Body of pancreas (tissue), 4 donors: ENCODE measurements around the gene RPS6KA3. TPM values are rescaled to one million over a fixed set of nuclear protein-coding genes. Genes with fewer than 3 reads are reported as not detected.

Source experiments
- ATAC-seq: fragments of 150-250 bp; one replicate; pipeline ENCODE4 v1.9.1; 2016
- DNase-seq, 4 donors: peaks; one replicate each; pipeline ENCODE4 v3.0.0-alpha.2; 2019
- H3K27ac ChIP-seq, 4 donors: fragments of 200-600 bp; sonication (generic); 1 replicate in 3 of 4; 2 replicates in 1 of 4; pipeline versions ENCODE4 v1.5.1 to v1.6.1; 2016 to 2019; ENCODE audit warnings: mild to moderate bottlenecking in 1 of 4, mixed read lengths in 1 of 4, moderate library complexity in 1 of 4
- H3K27me3 ChIP-seq, 2 donors: fragments of 200-600 bp; sonication (generic); one replicate each; pipeline ENCODE4 v1.6.0; 2016; ENCODE audit warnings: mild to moderate bottlenecking in 1 of 2
- H3K36me3 ChIP-seq, 2 donors: fragments of 200-600 bp; sonication (generic); replicated peaks in 1 of 2; 2 replicates each; pipeline ENCODE4 v1.5.1; 2016; ENCODE audit warnings: low read depth in 2 of 2; ENCODE audit not compliant: insufficient read depth in 1 of 2
- H3K4me1 ChIP-seq: fragments of 200-600 bp; sonication (generic); one replicate; pipeline ENCODE4 v1.6.0; 2016
- H3K4me3 ChIP-seq, 2 donors: fragments of 200-600 bp; sonication (generic); 1 replicate in 1 of 2; 2 replicates in 1 of 2; pipeline ENCODE4 v1.5.1; 2016 to 2019
- H3K9me3 ChIP-seq, 3 donors: fragments of 200-600 bp; sonication (generic); 1 replicate in 2 of 3; 2 replicates in 1 of 3; pipeline ENCODE4 v1.5.1; 2016
- POLR2A ChIP-seq, 3 donors: fragments of 450-650 bp; IDR thresholded peaks; one replicate each; pipeline ENCODE4 v1.6.1; 2016; ENCODE audit warnings: antibody characterized with exemption in 3 of 3, mild to moderate bottlenecking in 2 of 3
- WGBS, 2 donors: methylation state at CpG; one replicate each; pipeline ENCODE4 v1.1.5; 2017; 5-methylcytosine and 5-hydroxymethylcytosine counted together
- intact Hi-C: fragments of 100-400 bp; cut with DNase I; formaldehyde crosslinking; loops from one replicate; pipeline ENCODE4 v1.15.1; 2023
- total RNA-seq, 2 donors: library from RNA; depleted of rRNA; stranded (reverse); fragments of >200 nt; gene quantifications; one replicate each; pipeline ENCODE4 v1.1.0, GENCODE V29; 2016
- TF ChIP-seq, protein P1 (sequence below), 7 experiments: fragments of 450-650 bp in 4 of 7; fragments of 200-600 bp in 3 of 7; sonication (generic) in 3 of 7; IDR thresholded peaks; one replicate each; pipeline ENCODE4 v1.5.1; 2016 to 2019; ENCODE audit warnings: antibody characterized with exemption in 7 of 7

Gene RPS6KA3
- total RNA-seq, 2 donors from 2014 or later = 16.2 to 27.5 TPM

DNA sequence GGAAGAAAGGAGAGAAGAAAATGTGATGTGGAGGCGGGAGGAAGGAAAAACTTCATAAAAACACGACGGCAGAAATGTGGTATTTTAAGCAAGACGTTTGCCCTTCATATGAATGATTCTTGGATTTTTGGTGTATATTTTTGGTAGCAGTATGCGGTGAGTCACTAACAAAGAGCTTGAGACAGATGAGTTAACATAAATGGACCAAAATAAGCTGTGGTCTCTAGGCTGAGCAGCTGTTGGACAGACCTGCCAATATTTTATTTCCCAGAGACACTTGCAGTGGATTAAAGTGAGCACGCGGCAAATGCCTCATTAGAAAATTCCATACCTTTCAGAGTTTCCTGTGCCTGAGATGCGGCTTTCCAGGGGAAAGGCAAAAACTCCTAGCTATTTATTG lies 43.1 kb upstream of the RPS6KA3 start:
- TF ChIP-seq POLR2A (IDR thresholded peaks at IDR 0.05) = no peak
- TF ChIP-seq, protein P1, sequence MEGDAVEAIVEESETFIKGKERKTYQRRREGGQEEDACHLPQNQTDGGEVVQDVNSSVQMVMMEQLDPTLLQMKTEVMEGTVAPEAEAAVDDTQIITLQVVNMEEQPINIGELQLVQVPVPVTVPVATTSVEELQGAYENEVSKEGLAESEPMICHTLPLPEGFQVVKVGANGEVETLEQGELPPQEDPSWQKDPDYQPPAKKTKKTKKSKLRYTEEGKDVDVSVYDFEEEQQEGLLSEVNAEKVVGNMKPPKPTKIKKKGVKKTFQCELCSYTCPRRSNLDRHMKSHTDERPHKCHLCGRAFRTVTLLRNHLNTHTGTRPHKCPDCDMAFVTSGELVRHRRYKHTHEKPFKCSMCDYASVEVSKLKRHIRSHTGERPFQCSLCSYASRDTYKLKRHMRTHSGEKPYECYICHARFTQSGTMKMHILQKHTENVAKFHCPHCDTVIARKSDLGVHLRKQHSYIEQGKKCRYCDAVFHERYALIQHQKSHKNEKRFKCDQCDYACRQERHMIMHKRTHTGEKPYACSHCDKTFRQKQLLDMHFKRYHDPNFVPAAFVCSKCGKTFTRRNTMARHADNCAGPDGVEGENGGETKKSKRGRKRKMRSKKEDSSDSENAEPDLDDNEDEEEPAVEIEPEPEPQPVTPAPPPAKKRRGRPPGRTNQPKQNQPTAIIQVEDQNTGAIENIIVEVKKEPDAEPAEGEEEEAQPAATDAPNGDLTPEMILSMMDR (IDR thresholded peaks at IDR 0.05) = no peak
- Histone ChIP-seq H3K9me3 (no peaks in the 10 kb centered on the region), H3K27me3 (no peaks in the 10 kb centered on the region), H3K36me3 (no peaks in the 10 kb centered on the region), H3K4me1 (no peaks in the 10 kb centered on the region), H3K4me3 (no peak overlapping the region), H3K27ac (no peak overlapping the region)
- intact Hi-C loops = no loop called here
- WGBS, 2 donors = 60 to 68% methylated on average over 8 of the region's 8 CpGs
- ATAC-seq (no peak), DNase-seq (no peak)

DNA sequence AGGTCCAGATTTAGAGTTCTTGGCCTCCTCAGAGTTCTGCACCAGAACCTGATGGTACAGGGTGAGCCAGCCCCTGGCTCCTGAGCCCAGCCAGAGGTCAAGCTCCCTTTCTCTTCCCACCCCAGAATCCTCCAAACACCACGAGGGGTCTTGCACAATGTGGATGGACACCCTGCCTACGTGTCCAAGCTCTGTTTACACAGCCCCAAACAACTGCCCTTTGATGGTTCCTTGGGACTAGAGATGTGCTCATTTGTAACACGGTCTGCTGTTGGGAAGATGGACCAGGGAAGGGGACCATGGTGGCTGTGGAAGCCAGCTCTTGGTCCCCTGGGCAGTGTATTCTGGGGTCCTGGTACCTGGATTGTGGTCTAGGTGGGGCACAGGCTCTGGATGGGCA lies 40.0 kb upstream of the RPS6KA3 start:
- no peaks in the 10 kb centered on the region for H3K36me3 ChIP-seq
- H3K4me1 ChIP-seq = no peaks in the 10 kb centered on the region
- no peaks in the 10 kb centered on the region for H3K27me3 ChIP-seq
- DNase-seq (no peak), ATAC-seq (no peak)
- no peak for TF ChIP-seq POLR2A (IDR thresholded peaks at IDR 0.05)
- TF ChIP-seq, protein P1 (IDR thresholded peaks at IDR 0.05) = no peak
- whole genome bisulfite sequencing, 2 donors = 76 to 100% methylated on average over 1 to 3 of the region's 3 CpGs
- intact Hi-C loops = no loop called here
- H3K9me3 ChIP-seq = no peaks in the 10 kb centered on the region
- H3K27ac ChIP-seq = no peak overlapping the region
- no peak overlapping the region for H3K4me3 ChIP-seq

DNA sequence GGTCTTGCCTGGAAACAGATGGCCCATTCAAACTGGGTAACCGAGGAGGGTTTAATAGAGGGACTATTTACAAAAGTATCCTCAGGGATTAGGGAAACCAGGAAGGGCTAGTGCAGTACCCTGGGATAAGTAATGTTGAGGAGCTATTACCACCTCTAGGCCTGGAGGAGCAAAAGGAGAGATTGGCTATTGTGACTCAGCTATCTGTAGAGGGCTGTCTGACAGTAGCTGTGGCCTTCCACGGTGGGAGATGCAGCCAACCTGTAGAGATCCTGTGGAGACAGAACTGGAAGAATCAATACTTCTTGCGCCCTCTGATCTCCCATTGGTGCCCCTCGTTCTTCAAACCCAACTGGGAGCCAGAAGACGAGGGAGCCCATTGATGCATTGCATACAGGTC lies 34.1 kb upstream of the RPS6KA3 start:
- ATAC-seq (no peak), DNase-seq (no peak)
- no peak overlapping the region for H3K27ac ChIP-seq
- intact Hi-C loops = no loop called here
- H3K9me3 ChIP-seq = no peaks in the 10 kb centered on the region
- no peaks in the 10 kb centered on the region for H3K36me3 ChIP-seq
- WGBS, 2 donors = 85 to 86% methylated on average over 5 of the region's 5 CpGs
- no peaks in the 10 kb centered on the region for H3K27me3 ChIP-seq
- no peaks in the 10 kb centered on the region for H3K4me1 ChIP-seq
- H3K4me3 ChIP-seq = no peak overlapping the region
- TF ChIP-seq, protein P1 (IDR thresholded peaks at IDR 0.05) = no peak
- no peak for TF ChIP-seq POLR2A (IDR thresholded peaks at IDR 0.05)

DNA sequence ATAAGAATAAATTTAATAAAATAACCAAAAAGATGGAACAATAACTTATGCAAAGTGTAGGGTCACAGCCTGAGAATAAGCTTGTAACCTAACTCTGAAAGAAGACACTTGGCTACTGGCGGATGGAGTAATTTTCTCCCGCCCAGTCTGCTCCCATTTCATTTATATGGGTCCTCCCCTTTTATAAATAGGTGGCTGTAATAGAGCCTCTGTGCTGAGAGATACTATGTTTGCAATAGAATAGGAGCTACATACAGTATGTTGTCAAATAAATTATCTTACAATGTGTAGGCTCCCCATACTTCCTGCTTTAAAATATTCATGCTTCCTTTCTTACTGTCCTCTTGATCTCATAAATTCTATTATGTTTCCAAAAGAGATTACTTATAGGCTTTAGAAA lies 28.2 kb upstream of the RPS6KA3 start:
- no peak for ATAC-seq
- Histone ChIP-seq H3K27me3 (no peaks in the 10 kb centered on the region), H3K9me3 (no peaks in the 10 kb centered on the region), H3K4me1 (no peaks in the 10 kb centered on the region), H3K4me3 (no peak overlapping the region), H3K36me3 (no peaks in the 10 kb centered on the region), H3K27ac (no peak overlapping the region)
- DNase-seq = no peak
- intact Hi-C loops = no loop called here
- TF ChIP-seq, protein P1 (IDR thresholded peaks at IDR 0.05) = no peak
- TF ChIP-seq POLR2A (IDR thresholded peaks at IDR 0.05) = no peak
- WGBS, 2 donors = 90 to 96% methylated on average over 2 of the region's 2 CpGs

DNA sequence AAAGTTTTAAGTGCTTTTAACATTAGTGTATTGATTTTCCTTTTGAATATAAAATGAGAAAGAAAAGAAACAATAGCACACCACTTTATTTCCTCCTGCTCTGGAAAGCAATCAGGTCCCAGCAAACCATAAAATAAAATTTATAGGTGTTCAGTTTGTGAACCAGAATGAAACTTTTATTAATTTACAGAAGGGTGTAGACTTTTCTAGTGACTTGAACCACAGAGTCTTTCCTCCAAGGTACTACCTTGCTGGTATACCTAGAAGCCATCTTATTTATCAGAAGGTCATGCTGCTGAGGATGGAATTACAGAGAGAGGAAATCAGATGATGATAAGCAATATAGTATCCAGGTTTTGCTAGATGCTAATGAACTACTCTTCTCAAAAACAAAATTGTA lies 27.6 kb upstream of the RPS6KA3 start:
- Histone ChIP-seq H3K36me3 (no peaks in the 10 kb centered on the region), H3K9me3 (no peaks in the 10 kb centered on the region), H3K27ac (no peak overlapping the region), H3K27me3 (no peaks in the 10 kb centered on the region), H3K4me3 (no peak overlapping the region), H3K4me1 (no peaks in the 10 kb centered on the region)
- ATAC-seq (no peak), DNase-seq (no peak)
- intact Hi-C loops = no loop called here
- TF ChIP-seq, protein P1 (IDR thresholded peaks at IDR 0.05) = no peak
- no peak for TF ChIP-seq POLR2A (IDR thresholded peaks at IDR 0.05)
